RPMI8226 (cell line): ENCODE measurements around the gene ITPRID2.
A peak's percentile ranks its signal among the peaks of the same experiment; 100 is the strongest.
"Not testable (repeated sequence)": the region's sequence is repeated elsewhere in the genome, so short reads cannot be mapped to it uniquely, and the experiment has no call there.

Experiments used
- DNase-seq: peaks from one replicate; pipeline ENCODE4 v3.0.0-alpha.2; 2015

ITPRID2 gene

DNA sequence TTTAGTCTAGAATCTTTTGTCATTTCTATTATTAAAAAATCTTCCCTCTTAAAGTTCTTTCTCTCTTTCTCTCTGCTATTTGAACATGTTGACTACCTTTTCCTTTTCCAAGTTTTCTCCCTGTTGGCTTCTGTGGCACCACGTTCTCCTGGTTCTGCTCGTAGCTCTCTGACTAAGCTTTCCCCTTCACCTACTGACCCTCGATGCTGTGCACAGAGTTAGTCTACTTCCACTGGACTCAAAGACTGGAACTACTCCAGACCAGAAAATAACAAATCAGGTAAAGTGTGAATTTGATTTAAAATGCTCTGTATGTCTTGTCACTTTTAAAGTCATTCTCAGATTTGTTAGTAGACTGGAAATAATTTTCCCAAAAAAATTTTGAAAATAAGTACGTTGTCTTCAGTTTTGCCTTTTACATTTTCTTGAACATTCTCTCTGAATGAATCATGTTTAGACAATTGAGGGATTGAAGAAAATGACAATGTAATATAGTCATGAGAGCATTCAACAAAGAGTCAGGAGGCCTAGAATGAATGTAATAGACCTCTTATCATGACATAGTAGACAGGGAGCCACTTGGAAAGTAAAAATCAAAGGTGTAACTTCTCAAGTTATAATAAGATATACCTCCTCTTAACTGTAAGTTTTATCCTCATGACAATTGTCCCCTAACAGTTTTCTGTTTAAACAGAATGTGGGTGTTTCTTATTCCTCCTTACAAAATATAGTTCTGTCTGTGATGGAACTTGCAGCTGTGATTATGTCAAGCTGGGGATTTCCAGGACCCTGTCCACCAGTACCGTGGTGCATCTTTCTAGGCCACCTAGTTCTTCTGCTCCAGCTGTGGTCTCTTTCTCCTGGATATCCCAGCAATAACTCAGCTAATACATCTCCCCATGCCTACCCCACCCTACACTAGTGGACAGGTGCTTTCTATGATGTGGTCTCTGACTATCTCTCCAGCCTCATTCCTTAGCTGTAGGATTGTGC, 25.5 kb downstream of the ITPRID2 start:
- DNase-seq: no peak

- DNase-seq: no peak
Measured at GRCh38 chr2:181918188-181918587, 26.7 kb downstream of the ITPRID2 start.

GRCh38 chr2:181923121-181923520, 31.6 kb downstream of the ITPRID2 start:
- DNase-seq: no peak

DNA sequence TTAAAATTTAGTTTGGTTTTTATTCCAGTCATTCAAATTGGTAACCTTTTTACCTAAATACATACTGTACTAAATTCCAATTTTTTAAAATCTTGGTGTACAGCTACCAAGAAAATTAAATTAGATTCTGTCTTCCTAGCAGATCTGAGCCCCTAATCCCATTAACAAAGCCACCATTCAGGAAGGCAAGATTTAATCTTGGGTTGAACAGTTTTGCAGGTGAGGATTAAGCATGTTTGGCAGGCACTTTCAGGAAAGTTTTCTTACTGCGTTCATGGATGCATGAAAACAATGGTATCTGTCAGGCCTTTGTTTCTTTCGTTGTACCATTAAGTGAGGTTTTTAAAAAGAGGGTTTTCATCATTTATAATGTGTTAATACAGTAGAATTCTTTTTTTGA, 32.8 kb downstream of the ITPRID2 start:
- no peak for DNase-seq

DNA sequence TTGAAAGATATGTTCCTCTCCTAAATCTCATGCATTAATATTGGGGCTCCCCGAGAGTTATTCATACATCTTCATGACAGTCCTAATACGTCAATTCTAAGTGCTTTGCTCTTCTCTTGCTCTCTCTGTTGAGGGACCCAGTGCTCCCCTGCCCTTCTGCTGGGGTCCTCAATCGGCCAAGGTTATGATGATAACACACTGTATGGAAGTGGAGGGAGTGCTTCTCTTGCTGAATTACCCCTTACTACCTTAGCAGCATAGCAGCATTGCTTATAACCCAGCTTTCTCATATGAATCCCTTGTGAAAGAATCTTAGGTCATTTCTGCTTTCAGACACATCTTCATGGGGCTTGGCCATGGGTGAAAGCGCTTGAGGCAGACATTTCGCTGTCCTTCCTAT, 43.2 kb downstream of the ITPRID2 start:
- no peak for DNase-seq

GRCh38 chr2:181937473-181937872, 45.9 kb downstream of the ITPRID2 start:
- DNase-seq: no peak

DNA sequence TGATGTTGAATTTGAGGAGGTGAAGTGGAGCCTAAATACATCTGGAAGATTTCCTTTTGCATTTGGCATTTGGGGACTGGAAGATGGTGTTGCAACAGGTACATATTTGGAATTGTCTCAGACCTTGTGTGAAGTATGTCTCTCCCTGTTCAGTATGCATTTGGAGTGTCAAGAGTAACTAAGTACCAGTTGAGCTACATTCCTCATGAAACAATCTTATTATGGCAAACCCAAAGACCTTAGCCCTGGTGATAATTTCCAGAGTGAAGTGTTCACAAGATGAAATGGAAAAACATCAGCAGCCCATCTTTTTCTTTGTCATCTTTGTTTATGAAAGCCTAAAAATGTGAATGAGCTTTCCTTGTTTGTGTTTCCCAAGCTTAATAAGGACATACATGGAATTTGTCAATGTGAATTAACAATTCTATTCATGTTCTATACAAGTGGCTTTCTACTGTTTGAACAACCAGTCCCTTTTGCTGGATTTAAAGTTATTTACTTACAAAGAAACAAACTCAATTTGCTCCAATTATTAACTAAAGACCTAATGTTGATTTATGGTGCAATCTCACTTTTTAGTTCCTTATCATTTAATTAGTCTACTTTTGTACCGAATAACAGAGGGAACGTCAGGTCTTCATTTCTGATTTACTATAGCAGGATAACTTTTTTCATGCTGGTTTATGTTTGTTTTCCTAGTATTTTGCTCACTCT, 52.0 kb downstream of the ITPRID2 start:
- no peak for DNase-seq

GRCh38 chr2:181944164-181944913, 52.8 kb downstream of the ITPRID2 start:
- no peak for DNase-seq

DNA sequence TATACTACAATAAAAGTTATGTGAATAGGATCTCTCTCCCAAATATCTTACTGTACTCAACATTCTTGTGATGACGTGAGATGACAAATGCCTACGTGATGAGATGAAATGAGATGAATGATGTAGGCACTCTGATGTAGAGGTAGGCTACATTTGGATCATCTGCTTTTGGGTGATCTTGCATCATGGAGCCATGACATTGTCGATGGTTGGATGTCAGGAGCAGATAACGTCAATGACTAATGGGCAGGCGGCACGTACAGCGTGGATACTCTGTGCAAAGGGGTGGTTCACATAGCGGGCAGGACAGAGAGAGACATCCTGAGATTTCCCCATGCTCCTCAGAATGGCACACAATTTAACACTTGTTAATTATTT, 53.4 kb downstream of the ITPRID2 start:
- no peak for DNase-seq

DNA sequence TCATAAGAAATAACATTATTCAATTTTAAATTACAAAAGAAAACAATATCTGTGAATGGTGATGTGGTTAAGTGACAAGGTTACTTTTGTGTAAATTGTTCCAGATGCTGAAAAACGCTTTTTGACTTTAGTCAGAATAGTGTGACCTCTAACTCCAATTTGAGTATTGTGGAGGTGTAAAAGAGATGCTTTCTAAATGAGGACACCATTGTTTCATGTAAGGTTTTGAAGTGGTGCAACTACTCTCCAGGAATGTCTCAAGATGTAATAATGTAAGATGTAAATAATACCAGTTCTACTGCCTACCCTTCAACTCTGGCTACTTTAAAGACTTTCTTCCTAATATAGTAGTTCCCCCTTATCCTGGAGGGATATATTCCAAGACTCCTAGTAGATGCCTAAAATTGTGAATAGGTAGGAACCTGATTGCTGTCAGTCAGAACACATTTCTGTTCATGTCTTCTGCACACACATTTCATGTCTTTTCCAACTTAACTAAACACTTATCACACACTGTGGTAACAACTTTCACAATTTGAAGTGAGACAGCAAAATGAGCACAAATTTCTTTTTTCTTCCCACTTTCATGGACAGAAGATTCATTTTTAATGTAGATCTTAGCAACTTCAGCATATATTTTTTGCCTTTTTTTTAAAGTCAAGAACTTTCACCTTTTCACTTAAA, 55.1 kb downstream of the ITPRID2 start:
- no peak for DNase-seq

DNA sequence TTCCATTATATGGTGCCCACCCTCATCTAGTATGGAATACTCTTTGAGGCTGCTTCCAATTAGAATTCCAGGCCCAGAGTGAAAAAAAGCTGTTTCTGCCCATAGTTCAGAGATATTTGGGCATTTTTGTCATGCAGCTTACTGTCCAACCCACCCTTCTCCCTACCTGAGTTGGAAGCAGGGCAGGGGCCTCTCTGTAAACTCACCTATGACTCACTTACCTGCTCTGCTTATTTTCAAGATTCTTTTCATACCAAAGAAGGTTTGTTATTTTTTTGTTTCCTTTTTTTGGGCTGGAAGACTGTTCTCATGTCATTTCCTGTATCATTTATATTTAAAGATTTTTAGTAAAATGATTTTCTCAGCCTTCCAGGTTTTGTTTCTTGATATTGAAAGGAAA, 55.7 kb downstream of the ITPRID2 start:
- DNase-seq: no peak

DNA sequence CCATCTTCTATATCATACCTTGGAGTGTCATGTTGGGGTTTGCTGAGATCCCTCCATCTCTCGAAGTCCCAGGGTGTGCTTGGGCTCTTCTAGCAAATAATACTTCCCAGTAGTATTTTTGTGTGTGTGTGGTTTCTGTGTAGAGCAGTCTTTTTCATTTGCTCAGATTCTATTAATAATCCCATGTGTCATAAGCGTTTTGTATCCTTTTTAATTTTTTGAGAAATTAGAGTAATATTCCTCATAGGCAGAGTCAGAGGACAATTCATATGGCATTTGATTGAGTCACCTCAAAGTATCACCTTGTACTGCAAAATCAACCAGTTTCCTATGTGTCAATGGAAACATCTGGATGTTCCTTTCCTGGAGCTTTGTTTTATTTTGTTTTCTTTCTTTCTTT, 56.7 kb downstream of the ITPRID2 start:
- no peak for DNase-seq

DNA sequence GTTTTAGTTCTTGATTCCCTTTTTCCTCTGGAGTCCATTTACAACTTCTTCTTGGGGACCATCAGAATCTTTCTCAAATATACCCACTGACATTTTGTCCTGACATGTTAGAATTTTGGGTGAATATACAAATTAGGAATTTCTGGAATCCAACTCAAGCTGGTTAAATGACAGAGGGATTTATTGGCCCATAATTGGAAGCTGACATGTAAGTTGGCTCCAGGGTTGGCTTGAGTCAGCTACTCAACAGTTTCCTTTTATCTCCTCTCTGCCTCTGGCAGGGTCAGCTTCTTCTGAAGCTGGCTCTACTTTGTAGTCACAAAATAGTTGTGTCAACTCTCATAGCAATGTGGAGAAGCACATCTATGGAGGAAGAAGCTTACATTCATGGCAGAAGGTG, 57.5 kb downstream of the ITPRID2 start:
- no peak for DNase-seq

DNA sequence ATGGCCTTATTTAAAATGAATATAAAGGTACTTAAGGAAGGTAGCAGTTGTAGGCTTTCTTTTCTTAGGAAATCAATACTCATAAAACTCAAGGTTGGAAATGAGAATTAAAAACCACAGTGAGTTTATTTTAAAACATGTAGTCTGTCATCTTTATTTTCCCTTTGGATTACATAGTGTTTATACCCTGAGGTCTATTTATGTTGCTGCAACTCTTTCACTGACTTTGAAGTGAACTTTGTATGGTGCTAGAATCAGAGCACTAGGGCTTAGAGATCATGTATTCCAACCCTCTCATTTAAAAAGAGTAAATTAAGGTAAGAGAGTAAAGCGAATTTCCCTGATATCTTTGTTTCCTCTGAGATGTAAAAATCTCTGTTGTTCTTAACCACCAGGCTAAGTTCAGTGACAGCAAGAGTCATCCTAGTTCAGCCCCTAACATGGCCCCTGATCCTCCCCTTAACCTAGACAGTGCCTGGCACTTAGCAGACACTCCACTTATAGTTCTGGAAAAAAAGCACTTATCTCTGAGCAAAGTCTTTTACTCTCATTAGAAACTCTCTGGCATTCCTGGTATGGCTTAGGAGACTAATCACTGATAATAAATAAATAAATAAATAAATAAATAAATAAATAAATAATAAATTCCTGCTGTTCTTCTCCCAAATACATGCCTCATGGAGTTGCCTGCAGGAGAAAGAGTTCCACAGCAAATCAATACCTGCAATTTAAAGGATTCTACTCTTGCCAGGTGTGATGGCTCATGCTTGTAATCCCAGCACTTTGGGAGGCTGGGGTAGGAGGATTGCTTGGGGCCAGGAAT, 61.1 kb downstream of the ITPRID2 start:
- no peak for DNase-seq

DNA sequence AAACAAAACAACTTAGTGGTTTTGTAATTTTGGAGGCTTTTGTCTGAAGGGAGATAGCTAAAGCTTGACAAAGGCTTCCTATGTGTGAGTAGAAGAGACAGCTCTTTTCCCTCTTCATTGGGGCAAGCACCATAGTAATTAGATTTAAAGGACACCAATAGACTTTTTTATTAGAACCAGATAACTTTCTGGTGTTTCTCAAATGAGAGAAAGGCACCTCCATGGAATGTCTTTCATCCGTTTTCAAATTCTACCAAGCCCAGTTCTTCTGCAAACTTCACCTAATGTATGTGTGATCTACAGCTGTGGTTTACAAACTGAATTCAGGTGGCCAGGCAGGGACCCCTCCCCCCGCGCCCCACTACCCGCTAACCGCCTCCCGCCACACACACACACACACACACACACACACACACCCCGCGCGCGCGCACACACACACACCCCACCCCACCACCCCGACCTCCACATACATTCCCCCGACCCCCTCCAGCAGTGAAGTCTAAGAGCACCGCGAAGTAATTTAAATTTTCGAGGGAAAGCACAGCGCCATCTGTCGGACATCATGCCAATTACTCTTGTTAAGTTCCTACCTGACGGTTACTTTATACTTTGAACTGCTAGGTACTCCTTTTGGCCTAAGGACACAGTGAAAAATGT, 62.5 kb downstream of the ITPRID2 start:
- peak; percentile 74 for DNase-seq

GRCh38 chr2:181954538-181954883, 63.0 kb downstream of the ITPRID2 start:
- DNase-seq: no peak

DNA sequence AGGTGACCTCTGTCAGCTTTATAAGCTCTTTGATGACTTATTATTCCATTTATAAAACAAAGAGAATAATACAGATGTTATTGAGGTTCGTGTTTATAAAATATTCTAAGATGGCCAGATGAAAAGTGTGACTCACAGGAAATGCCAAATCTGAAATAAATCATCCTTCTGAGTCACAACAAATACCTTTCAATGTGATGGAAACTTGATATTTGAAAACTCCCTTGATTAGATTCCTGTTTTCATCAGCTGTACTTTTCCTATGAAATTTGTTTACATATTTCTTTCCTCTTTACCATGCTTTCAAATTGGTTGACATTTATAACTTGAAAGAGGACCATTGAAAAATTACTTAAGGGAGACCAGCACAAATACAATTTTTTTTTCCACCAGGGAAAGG, 63.5 kb downstream of the ITPRID2 start:
- no peak for DNase-seq

- not testable (repeated sequence) for DNase-seq
Measured at GRCh38 chr2:181955866-181956265, 64.3 kb downstream of the ITPRID2 start.

DNA sequence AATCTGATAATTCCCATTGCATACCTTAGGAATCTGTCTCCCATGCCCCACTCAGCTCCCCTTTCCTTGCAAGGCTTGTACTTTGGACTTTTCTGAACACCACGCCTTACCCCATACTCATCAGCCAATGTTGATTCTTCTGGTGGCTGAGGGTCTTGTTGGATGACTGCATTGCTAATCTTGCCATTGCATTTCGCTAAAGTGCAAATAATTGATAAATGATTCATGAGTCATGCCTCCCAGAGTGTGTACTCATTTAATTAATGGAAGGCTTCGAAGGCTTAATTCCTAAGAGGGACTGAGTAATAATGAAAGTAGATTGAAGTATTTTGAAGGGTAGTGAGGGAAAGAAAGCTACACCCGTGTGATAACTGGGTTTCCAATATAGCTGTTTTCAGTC, 66.1 kb downstream of the ITPRID2 start:
- DNase-seq: no peak

DNA sequence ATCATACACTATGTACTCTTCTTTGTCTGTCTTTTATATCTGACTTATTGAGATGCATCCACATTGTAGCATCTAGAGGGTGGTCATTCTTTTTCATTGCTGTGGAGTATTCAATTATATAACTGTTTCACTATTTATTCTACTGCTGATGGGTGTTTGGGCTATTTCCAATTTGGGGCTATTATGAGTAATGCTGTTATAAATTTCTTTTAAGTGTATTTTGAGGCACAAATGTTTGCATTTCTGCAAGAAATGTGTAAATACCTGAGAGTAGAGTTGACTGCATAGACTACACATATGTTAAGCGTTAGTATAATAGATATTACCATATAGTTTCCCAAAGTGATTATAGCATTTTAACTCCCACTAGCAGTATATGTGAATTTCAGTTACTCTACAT, 67.2 kb downstream of the ITPRID2 start:
- DNase-seq: no peak

- no peak for DNase-seq
Measured at GRCh38 chr2:181959508-181959907, 68.0 kb downstream of the ITPRID2 start.
